HG03521 (cell line): ENCODE results near the gene BCAN.
A peak's percentile ranks its signal among the peaks of the same experiment; 100 is the strongest.

Source experiments
- ATAC-seq: cut with Tn5 transposase; IDR thresholded peaks from one replicate; pipeline ENCODE4 v1.9.1; 2021; ENCODE audit warnings: mild to moderate bottlenecking, moderate library complexity; ENCODE audit not compliant: unreplicated experiment

Gene BCAN

DNA sequence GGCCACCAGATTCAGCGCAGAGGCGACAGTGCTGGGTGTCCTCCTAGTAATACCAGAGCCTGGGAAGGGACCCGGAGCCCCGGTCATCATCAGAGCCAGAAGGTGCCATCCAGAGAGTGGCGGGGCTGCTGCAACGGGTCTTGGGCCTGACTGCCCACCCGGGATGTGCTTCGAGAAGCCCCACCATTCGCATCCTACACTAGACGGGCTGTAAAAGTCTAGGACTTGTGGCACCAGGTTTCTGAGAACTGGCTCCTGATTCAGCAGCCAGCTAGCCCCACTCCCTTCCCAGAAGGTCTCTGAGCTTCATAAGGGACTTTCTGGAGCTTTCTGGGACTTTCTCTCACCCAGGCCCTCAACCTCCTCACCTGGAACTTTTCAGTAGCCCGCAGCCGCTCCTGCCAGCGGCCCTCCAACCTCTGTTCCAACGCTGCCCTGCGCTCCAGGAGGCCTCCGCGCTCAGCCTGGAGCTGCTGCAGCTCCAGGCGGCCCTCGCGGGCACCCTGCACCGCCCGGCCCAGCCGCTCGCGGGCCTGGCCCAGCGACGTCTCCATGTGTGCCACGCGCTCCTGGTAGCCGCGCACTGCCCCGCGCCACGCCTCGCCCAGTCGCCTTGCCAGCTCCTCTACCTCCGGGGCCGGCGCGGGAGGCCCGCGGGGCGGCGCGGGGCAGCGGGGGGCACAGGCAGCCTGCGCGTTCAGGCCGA lies 34.4 kb downstream of the BCAN start:
- ATAC-seq = no peak

DNA sequence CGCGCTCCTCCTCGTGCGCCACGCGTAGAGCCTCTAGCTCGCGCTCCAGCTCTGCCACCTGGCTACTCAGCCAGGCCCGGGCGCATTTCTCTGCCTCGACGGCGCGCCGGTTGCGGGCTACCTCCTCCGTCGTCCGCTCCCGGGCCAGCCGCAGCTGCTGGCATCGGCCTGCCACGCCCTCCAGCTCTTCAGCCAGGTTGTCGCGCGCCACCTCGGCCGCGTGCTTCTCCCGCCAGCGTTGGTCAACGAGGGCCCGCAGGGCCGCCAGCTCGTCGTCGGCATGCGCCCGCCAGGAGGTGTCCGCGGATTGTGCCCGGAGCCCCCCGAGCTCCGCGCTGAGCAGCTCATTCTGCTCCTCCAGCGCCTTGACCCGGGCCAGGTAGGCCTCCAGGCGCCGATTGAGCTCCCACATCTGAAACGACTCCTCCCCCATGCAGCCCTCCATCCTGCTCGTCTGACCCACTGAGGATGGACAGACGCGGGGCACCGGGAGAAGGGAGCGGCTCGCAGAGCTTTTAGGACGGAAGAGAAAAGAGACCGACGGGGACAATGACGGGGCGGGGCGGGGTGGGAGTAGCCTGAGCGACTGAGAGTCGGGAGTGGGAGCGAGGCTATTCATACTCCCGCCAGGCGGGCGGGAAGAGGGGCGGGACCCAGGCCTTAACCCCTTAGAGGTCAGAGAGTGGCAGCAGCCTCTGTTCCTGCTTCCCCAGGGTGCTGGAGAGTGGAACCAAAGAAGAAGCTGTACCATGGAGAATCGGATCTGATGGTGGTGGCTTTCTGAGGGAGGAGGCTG lies 35.1 kb downstream of the BCAN start, which contains the start of gene NES:
Gene NES (minus strand): TSS at position 588 of the 796 bp plus-strand sequence. CDS start 143 bp downstream, at position 445.
- no peak for ATAC-seq

DNA sequence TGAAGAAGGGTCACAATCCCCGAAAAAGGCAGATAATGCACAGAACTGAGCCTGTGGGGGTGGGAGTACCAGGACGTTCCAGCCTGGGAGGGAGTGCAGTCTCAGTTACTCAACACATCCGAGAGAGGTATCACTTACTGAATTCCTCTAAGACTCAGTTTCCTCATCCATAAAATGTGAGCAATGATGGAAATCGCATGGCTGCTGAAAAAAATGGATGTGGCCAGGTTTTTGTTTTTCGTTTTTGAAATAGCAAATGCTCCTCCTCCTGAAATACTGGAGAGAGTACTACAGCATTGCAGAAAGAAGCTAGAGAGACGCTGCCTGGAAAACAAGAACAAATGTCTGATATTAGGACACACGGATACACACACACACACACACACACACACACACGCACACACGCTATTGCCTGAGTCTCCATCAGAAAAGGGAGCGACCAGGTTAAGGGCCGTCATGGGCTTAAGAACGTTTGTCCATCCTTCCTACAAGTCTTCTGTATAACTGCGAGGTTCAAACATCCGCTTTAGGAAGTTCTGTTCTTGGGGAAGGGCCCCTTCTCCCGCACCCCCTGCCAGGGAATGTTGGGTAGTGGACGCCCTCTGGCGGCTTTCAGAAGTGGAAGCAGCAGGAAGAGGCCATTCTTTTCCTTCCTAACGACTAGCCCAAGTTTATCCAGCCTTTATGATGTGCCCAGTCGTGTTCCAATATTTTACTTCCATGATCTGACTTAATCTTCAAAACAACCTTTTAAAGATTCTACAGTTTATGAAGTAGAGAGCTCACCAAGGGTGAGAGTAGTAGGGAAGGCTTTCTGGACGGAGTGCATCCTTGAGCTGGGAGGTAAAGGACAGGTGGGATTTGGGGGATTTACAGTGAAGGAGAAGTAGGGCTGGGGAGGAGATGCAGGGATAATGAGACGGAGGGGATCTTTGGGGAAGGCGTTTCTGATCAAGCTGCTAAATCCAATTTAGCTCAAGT lies 36.0 kb downstream of the BCAN start:
- ATAC-seq = no peak

DNA sequence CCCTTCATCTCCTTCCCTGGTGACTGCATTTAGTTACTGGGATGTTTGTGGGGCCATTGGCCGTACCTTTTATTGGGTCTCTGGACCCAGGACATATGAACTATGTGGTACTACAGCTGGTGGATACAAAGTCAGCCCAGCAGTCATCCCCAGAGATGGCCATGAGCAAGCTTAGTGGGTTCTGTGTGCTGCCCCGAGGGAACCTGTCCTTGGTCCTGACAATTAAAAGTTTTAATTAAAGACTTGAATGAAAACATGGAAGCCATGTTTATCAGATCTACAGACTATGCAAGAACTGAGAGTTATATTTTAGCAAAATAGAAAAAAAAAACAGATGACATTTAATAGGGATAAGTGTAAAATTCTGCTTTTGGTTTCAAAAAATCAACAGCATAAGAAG lies 38.1 kb downstream of the BCAN start:
- ATAC-seq = no peak

DNA sequence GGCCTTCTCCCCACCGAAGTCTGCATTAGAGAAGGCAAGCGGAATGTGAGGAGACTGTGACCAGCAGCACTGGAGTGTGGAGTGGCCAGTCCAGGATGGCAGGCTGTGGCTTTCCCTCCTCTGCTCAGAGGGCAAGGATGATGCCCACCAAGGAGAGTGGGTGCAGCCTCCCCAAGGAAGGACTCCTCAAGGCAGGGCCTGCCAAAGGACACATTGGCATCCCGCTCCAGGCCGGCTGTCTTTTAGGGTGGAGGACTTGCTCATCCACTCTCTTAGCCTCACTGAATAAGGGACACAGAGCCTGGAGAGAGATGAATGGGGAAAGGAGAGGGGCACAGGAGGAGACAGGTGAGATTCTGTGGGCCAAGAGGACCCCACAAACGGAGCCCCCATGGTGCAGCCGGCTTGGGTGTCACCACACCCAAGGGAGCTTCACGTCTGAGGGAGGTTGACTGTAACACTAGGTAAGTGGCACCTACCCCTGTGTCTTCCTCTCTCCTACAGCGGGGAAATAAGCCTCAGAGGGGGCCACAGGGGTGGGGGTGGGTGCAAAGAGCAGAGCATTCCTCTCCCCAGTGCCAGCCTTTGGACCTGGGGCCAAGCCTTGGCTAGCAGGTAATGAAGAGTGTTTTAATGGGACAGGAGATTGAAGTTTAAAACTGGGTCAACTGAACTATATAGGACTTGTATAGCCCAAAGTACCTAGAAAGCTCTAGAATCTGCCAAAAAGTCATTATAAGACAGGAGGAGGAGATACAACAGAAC lies 39.5 kb downstream of the BCAN start:
- ATAC-seq = no peak

DNA sequence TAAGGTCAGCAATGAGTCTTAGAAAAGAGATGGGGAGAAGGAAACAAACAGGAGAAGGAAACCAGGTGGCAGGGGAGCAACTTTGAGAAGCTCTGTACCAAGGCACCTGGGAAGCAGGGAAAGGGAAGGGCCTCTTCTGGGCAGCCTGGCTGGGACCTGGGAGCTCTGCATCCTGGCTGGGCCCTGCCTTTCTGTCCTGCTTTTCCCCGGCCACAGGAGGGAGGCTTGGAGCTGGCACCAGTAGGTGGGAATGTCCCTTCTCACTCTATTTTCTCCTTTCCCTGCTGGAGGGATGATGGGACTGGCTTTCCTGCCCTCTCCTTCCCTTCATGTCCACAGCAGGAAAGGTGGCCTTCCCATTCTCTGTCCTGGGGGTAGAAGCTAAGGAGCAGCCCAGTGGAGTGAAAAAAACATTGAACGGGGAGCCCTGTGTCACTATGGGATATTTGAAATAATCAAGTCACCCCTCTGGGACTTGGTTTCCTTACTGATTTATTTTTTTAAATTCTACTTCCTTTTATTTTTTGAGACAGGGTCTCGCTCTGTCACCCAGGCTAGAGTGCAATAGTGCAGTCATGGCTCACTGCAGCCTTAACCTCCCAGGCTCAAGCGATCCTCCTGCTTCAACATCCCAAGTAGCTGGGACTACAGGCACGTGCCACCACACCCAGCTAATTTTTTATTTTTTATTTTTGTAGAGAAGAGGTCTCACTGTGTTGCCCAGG lies 40.4 kb downstream of the BCAN start:
- no peak for ATAC-seq

DNA sequence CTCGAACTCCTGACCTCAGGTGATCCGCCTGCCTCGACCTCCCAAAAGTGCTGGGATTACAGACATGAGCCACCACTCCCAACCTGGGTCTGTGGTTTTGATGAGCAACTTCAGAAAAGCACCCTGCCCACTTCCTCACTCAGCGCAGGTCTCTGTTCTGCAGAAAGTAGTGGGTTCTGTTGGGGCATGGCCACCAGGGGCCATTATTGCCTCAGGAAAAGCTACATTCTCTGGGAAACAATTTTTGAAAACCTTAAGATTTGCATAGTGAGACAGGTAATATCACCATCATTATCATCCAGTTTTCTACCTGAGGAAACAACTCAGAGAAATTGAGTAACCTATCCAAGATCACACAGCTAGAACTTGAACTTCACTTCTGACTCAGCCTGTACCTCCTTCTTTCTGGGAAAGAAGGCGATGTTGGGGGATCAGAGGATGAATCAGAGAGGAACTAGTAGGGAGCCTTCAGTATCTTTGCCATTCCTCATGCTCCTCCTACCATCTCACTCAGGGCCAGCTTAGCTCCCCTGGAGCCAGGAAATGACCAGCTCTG lies 42.4 kb downstream of the BCAN start:
- no peak for ATAC-seq

DNA sequence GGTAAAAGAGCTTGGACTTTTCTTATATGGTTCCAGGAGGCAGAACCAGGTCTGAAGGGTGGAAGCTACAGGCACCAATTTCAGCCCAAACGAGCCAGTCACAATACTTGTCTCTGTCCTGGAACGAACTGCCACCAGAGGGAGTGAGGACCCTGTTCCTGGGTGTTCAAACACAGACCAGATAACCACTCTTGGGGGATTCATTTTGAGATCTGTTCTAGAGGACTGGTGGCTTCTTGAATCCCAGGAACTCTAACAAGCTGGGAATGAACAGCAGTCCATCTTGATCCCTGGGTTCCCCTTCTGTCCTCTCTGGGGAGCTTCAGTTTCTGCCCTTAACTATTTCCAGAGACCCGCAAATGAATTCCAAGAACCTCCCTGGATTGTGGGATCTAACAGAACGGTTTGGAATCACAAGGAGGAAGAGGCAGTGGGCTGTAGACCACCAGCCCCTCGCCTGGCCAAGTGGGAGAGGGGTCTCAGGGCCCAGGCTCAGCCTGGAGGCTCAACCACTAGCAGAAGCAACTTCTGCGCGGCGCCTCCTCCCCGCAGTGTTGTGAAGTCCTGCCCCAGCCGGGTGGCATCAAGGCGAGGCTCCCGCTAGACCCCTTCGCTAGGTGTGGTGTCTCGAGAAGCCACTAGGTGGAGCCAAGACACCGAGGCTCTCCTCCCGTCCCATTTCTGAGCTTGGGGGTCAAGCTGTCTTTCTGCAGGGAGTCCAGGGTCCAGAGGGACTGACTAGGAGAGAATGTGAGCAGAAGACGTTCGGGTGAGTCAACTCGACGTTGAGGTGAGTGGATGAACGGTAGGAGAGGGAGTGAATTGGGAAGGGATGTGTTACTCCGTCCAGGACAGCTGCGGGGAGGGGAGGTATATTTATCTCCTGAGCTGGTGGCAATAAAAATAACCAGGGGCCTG lies 47.4 kb downstream of the BCAN start:
- ATAC-seq = peak; percentile 61

DNA sequence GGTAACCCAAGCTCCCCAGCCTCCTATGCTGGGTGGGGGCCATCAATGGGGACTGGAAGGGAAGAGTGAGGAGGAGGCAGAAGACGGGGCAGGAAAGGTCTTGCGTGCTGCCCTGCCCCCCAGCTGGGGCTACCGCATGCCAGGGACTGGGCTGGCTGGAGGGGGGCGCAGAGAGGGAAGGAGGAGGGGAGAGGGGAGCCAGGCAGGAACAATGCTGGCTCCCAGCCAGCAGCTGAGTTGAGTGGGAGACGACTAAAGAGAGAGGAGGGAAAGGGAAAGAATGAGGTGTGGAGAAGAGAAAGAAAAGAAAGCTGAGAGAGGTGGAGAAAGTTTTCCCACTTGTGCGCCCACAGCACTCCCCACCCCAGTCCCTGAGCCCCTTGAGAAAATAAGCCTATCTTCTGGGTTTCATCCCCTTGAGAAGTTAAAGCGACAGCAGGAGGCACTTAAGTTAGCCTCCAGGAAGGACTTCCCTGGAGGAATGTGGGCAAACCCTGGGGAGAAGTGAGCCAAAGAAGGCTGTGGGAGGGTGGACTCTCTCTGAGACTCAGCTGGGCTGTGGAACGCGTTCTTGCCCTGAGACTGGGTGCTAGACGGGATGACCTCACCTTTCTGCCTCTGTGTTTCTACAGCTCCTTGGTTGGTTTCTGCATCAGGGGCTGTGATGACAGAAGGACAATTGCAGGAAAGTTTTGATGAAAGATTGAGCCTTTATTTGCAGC lies 48.2 kb downstream of the BCAN start:
- no peak for ATAC-seq

DNA sequence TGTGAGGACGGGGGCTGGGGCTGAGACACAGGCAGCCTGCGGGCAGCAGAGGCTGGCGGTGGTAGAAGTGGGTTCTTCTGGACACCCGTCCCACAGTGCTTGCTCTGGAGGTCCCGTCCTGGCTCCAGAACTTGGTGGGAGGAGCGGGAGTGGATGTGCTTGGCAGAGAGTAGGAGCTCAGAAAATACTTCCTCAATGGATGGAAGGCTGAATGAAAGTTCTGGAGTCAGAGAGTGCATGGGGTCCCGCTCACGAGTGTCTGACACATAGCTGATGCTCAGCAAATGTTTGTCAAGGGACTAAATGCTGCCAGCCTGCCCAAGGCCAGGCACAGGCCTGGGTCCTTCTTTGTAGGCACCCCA lies 48.7 kb downstream of the BCAN start:
- no peak for ATAC-seq

DNA sequence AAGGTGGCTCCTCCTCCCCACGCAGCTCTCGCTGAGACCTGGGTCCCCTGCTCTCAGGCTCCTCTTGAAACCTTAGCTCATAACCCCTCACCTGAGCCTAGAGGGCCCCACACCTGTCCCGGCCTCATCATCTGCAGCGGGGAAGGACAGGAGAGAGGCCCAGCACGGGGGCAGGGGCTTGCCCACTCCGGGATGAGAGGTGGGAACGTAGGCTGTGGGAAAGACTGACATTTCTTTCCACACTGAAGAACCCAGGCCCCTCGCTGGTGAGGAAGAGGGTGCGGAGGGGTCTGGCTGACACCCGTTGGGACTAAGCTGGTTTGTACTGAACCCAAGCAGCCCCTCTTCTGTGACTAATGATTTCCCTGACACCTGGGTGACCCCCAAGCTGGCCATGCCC lies 49.3 kb downstream of the BCAN start:
- no peak for ATAC-seq

DNA sequence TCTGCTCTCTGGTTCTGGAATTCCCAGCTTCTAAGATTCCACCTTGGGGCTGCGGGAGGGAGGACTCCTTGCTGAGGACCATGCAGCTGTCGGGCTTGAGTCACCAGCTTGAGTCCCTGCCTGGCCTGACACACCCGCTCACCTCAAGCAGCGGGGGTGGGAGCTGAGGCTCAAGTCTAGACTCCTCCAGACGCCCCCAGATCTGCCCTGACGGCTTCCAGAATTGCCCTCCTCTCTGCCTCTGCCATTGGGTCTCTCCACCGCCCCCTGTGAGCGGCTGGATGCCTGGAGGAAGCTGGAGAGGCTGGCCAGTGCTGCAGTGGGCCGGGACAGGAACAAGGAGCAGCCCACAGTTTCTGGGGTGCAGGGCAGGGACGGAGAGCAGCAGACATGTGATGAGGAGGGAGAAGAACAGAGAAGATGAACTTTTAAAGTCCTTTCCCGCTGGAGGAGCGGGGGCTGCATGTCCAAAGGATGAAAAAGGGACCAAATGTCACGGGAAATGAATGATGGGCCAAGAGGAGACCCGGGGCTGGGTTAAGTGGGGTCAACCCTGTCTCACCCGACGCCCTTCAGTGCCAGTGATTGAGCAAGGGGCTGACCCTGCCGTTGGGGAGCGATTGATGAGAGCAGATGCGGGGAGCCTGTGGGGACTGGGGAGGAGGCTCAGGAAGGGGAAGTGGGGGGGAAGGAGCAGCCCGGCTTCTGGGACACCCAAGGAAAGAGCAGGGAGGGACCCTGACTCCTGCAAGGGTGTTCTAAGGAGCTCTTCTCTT lies 49.9 kb downstream of the BCAN start:
- no peak for ATAC-seq

DNA sequence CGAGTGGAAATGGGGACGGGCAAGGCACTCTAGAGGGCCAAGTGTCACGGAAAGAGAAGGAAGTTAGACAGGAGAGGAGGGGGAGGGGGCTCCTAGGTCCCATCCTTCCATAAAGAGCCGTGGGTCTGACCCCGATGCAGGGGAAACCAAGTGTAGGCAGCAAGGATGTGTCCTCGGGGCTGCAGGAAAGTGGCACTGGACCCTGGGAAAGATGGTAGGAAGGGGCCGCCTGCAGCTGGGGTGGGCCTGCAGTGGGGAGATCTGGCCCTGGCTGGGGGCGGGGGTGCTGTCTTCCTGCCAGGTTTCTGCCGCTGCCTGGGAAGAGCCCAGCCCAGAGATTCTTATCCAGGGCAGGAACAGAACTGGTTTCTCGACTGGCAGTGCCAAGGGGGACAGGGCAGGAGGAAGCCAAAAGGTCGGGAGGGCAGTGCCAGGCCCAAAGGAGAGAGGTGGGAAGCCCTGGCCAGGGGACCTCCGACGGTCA lies 50.6 kb downstream of the BCAN start:
- no peak for ATAC-seq

DNA sequence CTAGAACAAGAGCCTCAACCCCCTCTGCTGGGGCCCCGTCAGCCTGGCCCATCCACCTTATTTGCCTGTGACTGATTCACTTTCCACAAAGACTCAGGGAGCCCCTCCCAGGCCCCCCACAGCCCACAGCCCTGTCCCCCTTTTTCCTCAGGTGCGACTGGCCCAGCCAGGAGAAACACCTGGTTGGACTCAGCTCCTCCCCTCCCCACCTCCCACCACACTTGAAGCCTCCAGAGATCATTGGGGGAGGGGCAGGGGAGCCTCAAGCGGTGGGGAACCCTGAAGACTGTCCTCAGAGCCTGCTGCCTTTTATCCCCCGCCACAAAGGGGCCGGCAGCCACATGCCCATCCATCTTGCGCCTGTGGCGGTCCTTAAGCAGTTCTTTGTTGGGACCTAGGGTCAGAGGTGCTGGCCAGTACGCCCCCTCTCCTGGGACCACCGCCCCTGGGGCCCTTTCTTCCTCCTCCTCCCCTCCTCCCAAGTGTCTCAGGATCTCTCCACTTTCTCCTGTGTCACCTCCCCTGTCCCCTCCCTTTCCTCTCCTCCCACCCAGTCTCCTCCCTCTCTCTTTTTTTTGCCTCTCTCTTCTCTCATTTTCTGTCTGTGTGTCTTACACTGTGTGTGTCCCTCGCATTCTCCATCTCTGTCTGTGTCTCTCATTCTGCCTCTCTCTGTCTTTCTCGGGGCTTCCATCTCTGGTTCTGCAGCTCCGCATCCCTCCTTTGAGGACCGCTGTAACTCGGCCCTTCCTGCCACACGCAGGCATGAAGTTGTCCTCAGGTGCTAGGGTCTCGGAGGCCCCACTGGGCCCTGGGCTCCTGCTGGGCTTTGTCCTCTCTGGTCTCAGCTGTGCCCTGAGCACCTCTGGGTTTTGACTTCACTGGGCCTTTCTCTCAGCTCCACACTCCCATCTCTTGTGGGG lies 51.3 kb downstream of the BCAN start:
- no peak for ATAC-seq

DNA sequence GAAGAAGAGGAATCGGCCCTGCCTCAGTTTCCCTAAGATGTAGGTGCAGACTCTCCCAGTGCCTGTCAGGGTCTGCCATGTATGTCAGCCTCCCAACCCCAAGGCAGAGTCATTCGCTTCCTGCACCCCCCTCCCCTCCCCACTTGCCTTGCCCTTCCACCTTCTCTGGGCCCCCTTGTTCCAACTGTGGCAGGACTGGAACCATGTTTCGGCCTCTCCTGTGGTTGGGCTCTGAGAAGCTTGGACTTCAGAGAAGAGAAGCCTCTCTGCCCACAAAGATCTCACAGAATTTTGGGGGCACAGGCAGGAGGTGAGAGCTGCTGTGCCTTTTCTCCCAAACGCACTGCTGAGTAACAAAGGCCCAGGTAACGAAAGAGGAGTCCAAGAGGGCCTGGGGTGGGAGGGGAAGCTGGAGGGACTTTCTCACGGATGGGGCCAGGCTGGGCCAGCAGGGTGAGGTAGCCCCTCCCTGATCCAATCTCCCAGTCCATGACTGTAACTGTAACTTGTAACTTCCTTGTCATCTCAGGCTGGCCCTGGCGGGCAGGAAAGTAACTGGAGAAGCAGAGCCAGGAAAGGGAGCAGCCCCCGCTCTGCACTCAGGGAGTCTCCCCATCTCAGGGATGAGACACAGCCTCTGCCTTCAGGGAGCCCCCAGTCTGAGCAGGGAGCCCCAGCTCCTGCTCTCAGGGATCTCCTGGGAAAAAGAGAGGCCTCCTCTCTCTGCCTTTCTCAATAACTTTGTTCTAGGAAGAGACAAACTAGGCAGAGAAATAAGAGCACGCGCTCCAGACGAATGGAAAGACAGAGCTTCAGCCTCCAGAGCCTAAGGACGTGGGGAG lies 52.2 kb downstream of the BCAN start:
- no peak for ATAC-seq
